ENCODE results near the gene FRS3.

Gene FRS3

GRCh38 chr6:41758641-41759035 lies 21.1 kb downstream of the FRS3 start:
- H2AFZ ChIP-seq (ENCODE audit: low read depth, low read length, severe bottlenecking): no peak overlapping the region
- H3F3A ChIP-seq (ENCODE audit: insufficient read depth): no peaks in the 10 kb centered on the region
- H3K9me2 ChIP-seq (replicated peaks; ENCODE audit: insufficient read depth, low read length): no peaks in the 10 kb centered on the region
- no peaks in the 10 kb centered on the region for H3K79me2 ChIP-seq (ENCODE audit: insufficient read depth, low read length)
- H3K27ac ChIP-seq (ENCODE audit: low read depth, low read length): no peak overlapping the region
- H3K9ac ChIP-seq (ENCODE audit: low read length): no peak overlapping the region
- no peaks in the 10 kb centered on the region for H3K9me3 ChIP-seq (ENCODE audit: insufficient read depth, low read length)
- no peaks in the 10 kb centered on the region for H3K36me3 ChIP-seq (ENCODE audit: low read length)
- no peak overlapping the region for H3K4me2 ChIP-seq (ENCODE audit: low read depth, low read length, poor library complexity, severe bottlenecking)
- H3K4me3 ChIP-seq (ENCODE audit: insufficient read depth, low read length, poor library complexity, severe bottlenecking): no peak overlapping the region
- no peaks in the 10 kb centered on the region for H4K20me1 ChIP-seq (ENCODE audit: low read depth, low read length)
- TF ChIP-seq EZH2phosphoT487 (conservative IDR thresholded peaks at IDR 0.05; ENCODE audit: low read length): no peak
- TF ChIP-seq, protein P1, sequence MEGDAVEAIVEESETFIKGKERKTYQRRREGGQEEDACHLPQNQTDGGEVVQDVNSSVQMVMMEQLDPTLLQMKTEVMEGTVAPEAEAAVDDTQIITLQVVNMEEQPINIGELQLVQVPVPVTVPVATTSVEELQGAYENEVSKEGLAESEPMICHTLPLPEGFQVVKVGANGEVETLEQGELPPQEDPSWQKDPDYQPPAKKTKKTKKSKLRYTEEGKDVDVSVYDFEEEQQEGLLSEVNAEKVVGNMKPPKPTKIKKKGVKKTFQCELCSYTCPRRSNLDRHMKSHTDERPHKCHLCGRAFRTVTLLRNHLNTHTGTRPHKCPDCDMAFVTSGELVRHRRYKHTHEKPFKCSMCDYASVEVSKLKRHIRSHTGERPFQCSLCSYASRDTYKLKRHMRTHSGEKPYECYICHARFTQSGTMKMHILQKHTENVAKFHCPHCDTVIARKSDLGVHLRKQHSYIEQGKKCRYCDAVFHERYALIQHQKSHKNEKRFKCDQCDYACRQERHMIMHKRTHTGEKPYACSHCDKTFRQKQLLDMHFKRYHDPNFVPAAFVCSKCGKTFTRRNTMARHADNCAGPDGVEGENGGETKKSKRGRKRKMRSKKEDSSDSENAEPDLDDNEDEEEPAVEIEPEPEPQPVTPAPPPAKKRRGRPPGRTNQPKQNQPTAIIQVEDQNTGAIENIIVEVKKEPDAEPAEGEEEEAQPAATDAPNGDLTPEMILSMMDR (IDR thresholded peaks at IDR 0.05; ENCODE audit: insufficient read depth, low read length, poor library complexity, severe bottlenecking): no peak
- no peaks in the 10 kb centered on the region for H3K27me3 ChIP-seq (ENCODE audit: low read length)

DNA sequence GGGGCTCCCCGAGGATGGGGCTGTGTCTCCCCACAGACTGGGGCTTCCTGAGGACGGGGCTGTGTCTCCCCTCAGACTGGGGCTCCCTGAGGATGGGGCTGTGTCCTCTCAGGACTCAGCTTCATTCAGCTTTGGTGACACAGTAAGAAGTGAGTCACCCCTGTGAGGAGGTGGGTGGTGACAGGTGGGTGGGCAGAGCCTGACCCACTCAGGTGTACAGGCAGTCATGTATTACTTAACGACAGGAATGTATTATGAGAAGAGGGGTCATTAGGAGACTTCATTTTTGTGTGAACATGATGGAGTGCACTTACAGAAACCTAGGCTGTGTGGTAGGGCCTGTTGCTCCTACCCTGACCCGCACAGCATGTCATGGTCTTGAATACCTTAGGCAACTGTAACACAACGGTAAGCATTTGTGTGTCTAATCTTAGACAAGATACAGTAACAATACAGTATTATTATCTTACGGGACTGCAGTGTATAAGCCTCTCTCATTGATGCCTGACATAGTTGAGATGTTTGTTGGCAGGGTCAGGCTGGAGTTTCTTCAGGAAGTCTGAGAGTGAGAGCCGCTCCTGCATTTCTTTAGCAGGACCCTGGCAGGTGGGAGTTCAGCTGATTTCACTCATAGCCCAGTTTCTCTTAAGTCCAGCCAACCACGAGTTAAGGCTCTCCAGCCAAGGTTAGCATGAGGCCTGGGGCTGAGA lies 21.6 kb downstream of the FRS3 start:
- TF ChIP-seq, protein P1 (IDR thresholded peaks at IDR 0.05; ENCODE audit: insufficient read depth, low read length, poor library complexity, severe bottlenecking): no peak
- no peak for TF ChIP-seq EZH2phosphoT487 (conservative IDR thresholded peaks at IDR 0.05; ENCODE audit: low read length)
- no peaks in the 10 kb centered on the region for H3F3A ChIP-seq (ENCODE audit: insufficient read depth)
- no peak overlapping the region for H3K27ac ChIP-seq (ENCODE audit: low read depth, low read length)
- no peak overlapping the region for H3K4me3 ChIP-seq (ENCODE audit: insufficient read depth, low read length, poor library complexity, severe bottlenecking)
- H3K9me2 ChIP-seq (replicated peaks; ENCODE audit: insufficient read depth, low read length): no peaks in the 10 kb centered on the region
- H3K36me3 ChIP-seq (ENCODE audit: low read length): no peaks in the 10 kb centered on the region
- no peaks in the 10 kb centered on the region for H4K20me1 ChIP-seq (ENCODE audit: low read depth, low read length)
- no peak overlapping the region for H3K4me2 ChIP-seq (ENCODE audit: low read depth, low read length, poor library complexity, severe bottlenecking)
- no peaks in the 10 kb centered on the region for H3K79me2 ChIP-seq (ENCODE audit: insufficient read depth, low read length)
- no peak overlapping the region for H2AFZ ChIP-seq (ENCODE audit: low read depth, low read length, severe bottlenecking)
- H3K9ac ChIP-seq (ENCODE audit: low read length): no peak overlapping the region
- H3K27me3 ChIP-seq (ENCODE audit: low read length): no peaks in the 10 kb centered on the region
- no peaks in the 10 kb centered on the region for H3K9me3 ChIP-seq (ENCODE audit: insufficient read depth, low read length)

DNA sequence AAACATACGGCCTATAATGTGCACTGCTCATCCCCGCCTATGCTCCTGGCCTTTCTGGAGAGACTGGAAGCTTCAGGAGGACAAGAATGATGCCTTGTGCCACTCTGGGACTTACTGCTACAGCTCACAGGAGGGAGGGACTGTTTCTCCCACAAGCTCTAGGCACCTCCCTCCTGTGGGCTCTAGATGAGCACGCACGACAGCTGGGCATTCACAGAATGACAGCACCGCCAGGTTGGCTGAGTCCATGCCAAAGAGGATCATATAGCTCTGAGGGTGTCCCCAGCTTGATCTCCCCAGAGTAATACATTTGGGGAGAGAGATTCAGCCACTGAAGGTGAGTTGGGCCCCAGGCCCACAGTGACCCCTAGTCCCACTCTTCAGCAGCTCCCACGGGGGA lies 22.4 kb downstream of the FRS3 start:
- Histone ChIP-seq H3K9ac (ENCODE audit: low read length) (no peak overlapping the region), H3K27ac (ENCODE audit: low read depth, low read length) (no peak overlapping the region), H3K4me3 (ENCODE audit: insufficient read depth, low read length, poor library complexity, severe bottlenecking) (no peak overlapping the region), H2AFZ (ENCODE audit: low read depth, low read length, severe bottlenecking) (no peak overlapping the region), H4K20me1 (ENCODE audit: low read depth, low read length) (no peaks in the 10 kb centered on the region), H3K79me2 (ENCODE audit: insufficient read depth, low read length) (no peaks in the 10 kb centered on the region), H3K36me3 (ENCODE audit: low read length) (no peaks in the 10 kb centered on the region), H3K9me3 (ENCODE audit: insufficient read depth, low read length) (no peaks in the 10 kb centered on the region), H3K27me3 (ENCODE audit: low read length) (no peaks in the 10 kb centered on the region), H3K4me2 (ENCODE audit: low read depth, low read length, poor library complexity, severe bottlenecking) (no peak overlapping the region), H3K9me2 (replicated peaks; ENCODE audit: insufficient read depth, low read length) (no peaks in the 10 kb centered on the region), H3F3A (ENCODE audit: insufficient read depth) (no peaks in the 10 kb centered on the region)
- no peak for TF ChIP-seq EZH2phosphoT487 (conservative IDR thresholded peaks at IDR 0.05; ENCODE audit: low read length)
- TF ChIP-seq, protein P1 (IDR thresholded peaks at IDR 0.05; ENCODE audit: insufficient read depth, low read length, poor library complexity, severe bottlenecking): no peak
